GM23248 (cell line): ENCODE data around the gene ERN1.

ENCODE experiments used
- EZH2 ChIP-seq: fragments of 200-600 bp; sonication (generic); IDR thresholded peaks from 2 replicates; pipeline ENCODE4 v1.6.1; 2018; ENCODE audit warnings: antibody characterized with exemption, mild to moderate bottlenecking; ENCODE audit not compliant: insufficient read depth, poor library complexity, severe bottlenecking
- EZH2phosphoT487 ChIP-seq: fragments of 200-600 bp; sonication (generic); IDR thresholded peaks from 2 replicates; pipeline ENCODE4 v1.6.1; 2018; ENCODE audit warnings: antibody characterized with exemption, moderate library complexity, mild to moderate bottlenecking, low read depth; ENCODE audit not compliant: insufficient read depth

DNA sequence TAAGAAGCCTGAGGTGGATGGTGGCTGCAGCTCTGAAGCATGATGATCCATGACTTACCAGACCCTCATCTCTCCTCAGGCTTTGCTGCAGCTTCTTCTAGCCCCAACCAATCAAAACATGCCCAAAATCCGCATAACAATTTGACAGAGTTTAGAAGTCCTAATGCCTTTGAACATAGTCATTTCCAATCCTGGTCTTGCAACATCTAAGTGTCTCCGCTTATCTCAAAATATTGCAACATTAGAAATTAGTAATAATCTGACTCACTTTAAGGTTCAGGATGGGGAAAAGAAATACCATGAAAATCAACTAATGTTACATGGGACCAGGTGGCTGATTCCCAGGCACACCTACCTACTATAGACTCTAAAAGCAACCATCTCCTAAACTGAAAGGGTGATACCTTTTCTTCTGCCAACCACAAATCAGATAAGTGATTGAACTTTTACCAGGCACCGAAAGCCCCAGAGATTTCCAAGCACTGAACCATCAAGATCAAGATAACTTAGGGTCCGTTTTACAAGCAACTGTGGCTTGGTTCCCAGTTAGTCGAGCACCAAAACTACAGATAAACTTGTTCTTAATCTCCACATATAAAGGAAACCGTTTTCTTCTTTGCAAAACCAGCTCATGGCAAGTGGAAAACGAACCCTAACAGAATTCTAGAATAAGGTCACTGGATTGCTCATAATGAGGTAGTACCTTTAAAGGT, 14.0 kb downstream of the ERN1 start:
- TF ChIP-seq EZH2, result no peak
- TF ChIP-seq EZH2phosphoT487, result no peak
